ENCODE results near the gene HBG1.
A peak's percentile ranks its signal among the peaks of the same experiment; 100 is the strongest.

DNA sequence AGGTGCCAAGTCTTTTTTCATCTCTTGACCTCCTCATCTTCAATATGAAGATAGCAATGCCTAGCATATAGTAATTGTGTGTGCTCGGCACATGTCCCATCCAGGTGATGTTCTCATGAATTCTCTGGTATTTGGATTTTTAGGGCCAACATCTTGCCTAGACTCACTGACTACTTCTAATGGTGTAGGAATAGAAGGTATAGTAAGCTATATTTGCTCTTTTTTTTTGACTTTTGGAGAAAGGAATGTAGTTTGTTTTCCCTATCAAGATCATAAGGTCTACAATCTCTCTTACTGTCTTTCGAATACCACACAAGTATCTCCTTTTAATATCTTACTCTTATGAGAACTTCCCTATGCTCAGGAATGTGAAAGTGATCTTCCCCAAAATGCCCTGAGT is 18.5 kb downstream of the HBG1 start:
- TF ChIP-seq POLR2A (IDR thresholded peaks at IDR 0.05; ENCODE audit: low read length) = peak; percentile 66
- no peak for TF ChIP-seq GATA1 (IDR thresholded peaks at IDR 0.05; ENCODE audit: low read depth, low read length)
